Natural killer cell (primary cell): ENCODE results near the gene ABTB2. TPM values are rescaled to one million over a fixed set of nuclear protein-coding genes. Genes with fewer than 3 reads are reported as not detected.
A peak's percentile ranks its signal among the peaks of the same experiment; 100 is the strongest.

Source experiments
- ATAC-seq, 3 donors: fragments of 150-1000 bp in 2 of 3; fragments of 200-7000 bp in 1 of 3; cut with Tn5 transposase; 1 replicate in 1 of 3; 2 replicates in 2 of 3; pipeline ENCODE4 v1.10.0; 2021; ENCODE audit warnings: mild to moderate bottlenecking in 2 of 3, moderate library complexity in 2 of 3
- DNase-seq, 2 donors: peaks; one replicate each; pipeline versions ENCODE4 v3.0.0 to v3.0.0-alpha.2; 2013 to 2021; ENCODE audit warnings: mixed read lengths in 1 of 2
- H3K27ac ChIP-seq: one replicate; pipeline ENCODE4 v1.5.1; 2013; ENCODE audit warnings: mild to moderate bottlenecking, low read length
- H3K27me3 ChIP-seq: one replicate; pipeline ENCODE4 v1.6.1; 2013; ENCODE audit warnings: low read length; ENCODE audit not compliant: control insufficient read depth, insufficient read depth
- H3K36me3 ChIP-seq: one replicate; pipeline ENCODE4 v1.6.1; 2013; ENCODE audit warnings: low read length; ENCODE audit not compliant: control insufficient read depth, insufficient read depth
- H3K4me1 ChIP-seq: one replicate; pipeline ENCODE4 v1.6.1; 2013; ENCODE audit warnings: low read length; ENCODE audit not compliant: control insufficient read depth, insufficient read depth
- H3K4me3 ChIP-seq: one replicate; pipeline ENCODE4 v1.5.1; 2013; ENCODE audit warnings: low read length
- H3K9me3 ChIP-seq: one replicate; pipeline ENCODE4 v1.6.1; 2013; ENCODE audit warnings: low read length; ENCODE audit not compliant: control insufficient read depth, insufficient read depth
- H3K27ac Mint-ChIP-seq, 2 donors: one replicate each; pipeline ENCODE4 v1.8.0; 2022; ENCODE audit warnings: mild to moderate bottlenecking in 2 of 2, mixed read lengths in 2 of 2, moderate library complexity in 1 of 2
- H3K27me3 Mint-ChIP-seq, 2 donors: one replicate each; pipeline ENCODE4 v1.8.0; 2022; ENCODE audit warnings: low read depth in 2 of 2, mixed read lengths in 2 of 2
- H3K36me3 Mint-ChIP-seq: one replicate; pipeline ENCODE4 v1.8.0; 2022; ENCODE audit warnings: mixed read lengths
- H3K4me1 Mint-ChIP-seq, 2 donors: one replicate each; pipeline ENCODE4 v1.8.0; 2022; ENCODE audit warnings: mixed read lengths in 2 of 2
- H3K4me3 Mint-ChIP-seq: one replicate; pipeline ENCODE4 v1.8.0; 2022; ENCODE audit warnings: mild to moderate bottlenecking, moderate library complexity, mixed read lengths
- H3K9me3 Mint-ChIP-seq, 2 donors: one replicate each; pipeline ENCODE4 v1.8.0; 2022; ENCODE audit warnings: mixed read lengths in 2 of 2
- CTCF ChIP-seq: fragments of 200-600 bp; IDR thresholded peaks from one replicate; pipeline ENCODE4 v1.8.0; 2022; ENCODE audit warnings: antibody characterized with exemption
- WGBS: methylation state at CpG from one replicate; pipeline ENCODE4 v1.1.7; 2013; ENCODE audit warnings: missing lambda C conversion rate; ENCODE audit not compliant: insufficient coverage; 5-methylcytosine and 5-hydroxymethylcytosine counted together
- intact Hi-C: fragments of 100-400 bp; cut with micrococcal nuclease; formaldehyde crosslinking; loops from one replicate; pipeline ENCODE4 v1.14.2; 2022
- total RNA-seq, 4 donors: library from RNA; stranded (reverse); fragments of 120-200 nt in 1 of 4; gene quantifications; one replicate each; pipeline versions ENCODE4 v1.2.3 to v1.2.4, GENCODE V29; 2013 to 2022

ABTB2 gene
- total RNA-seq, 3 donors from 2014 or later (not counting 1 experiment from before 2014, with no cell fraction given): 0.65 to 1.7 (median 1.1) TPM

GRCh38 chr11:34162856-34163255 lies 195.0 kb downstream of the ABTB2 start:
- TF ChIP-seq CTCF: no peak
- no peaks in the 10 kb centered on the region for H3K9me3 Mint-ChIP-seq
- no peak overlapping the region for H3K4me3 Mint-ChIP-seq
- DNase-seq (no peak), ATAC-seq (no peak)
- H3K27me3 Mint-ChIP-seq: peaks cover 0 to 3% of the 10 kb centered on the region in 2 donors
- 93% methylated on average over 7 of the region's 7 CpGs for WGBS
- H3K36me3 Mint-ChIP-seq: no peaks in the 10 kb centered on the region
- H3K27ac Mint-ChIP-seq: no peak overlapping the region
- no peak overlapping the region for H3K27ac ChIP-seq
- peaks cover 13% of the 10 kb centered on the region for H3K4me1 ChIP-seq
- H3K4me3 ChIP-seq: no peak overlapping the region
- no peaks in the 10 kb centered on the region for H3K9me3 ChIP-seq
- peaks cover 0 to 9% of the 10 kb centered on the region in 2 donors for H3K4me1 Mint-ChIP-seq
- intact Hi-C loops: no loop called here
- no peaks in the 10 kb centered on the region for H3K36me3 ChIP-seq
- no peaks in the 10 kb centered on the region for H3K27me3 ChIP-seq

DNA sequence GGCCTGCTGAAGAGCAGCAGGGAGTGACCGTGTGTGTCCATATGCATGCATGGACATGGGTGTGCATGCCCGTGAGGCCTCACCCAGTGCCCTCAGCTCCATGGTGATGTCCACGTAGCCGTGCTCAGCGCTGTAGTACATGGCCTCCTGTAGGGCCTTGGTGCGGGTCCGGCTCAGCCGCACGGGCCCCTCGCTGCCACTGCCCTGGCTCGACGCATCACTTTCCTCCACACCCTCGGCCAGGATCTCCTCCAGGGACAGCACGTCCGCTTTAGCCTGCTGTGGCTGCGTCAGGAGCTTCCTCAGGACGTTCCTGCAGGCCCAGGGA lies 195.4 kb downstream of the ABTB2 start:
- peaks cover 13% of the 10 kb centered on the region for H3K4me1 ChIP-seq
- no peaks in the 10 kb centered on the region for H3K9me3 ChIP-seq
- no peak for TF ChIP-seq CTCF
- no peaks in the 10 kb centered on the region for H3K27me3 ChIP-seq
- no peak overlapping the region for H3K27ac Mint-ChIP-seq
- peaks cover 0 to 9% of the 10 kb centered on the region in 2 donors for H3K4me1 Mint-ChIP-seq
- H3K4me3 ChIP-seq: no peak overlapping the region
- H3K36me3 ChIP-seq: no peaks in the 10 kb centered on the region
- no peak overlapping the region for H3K4me3 Mint-ChIP-seq
- peaks cover 0 to 3% of the 10 kb centered on the region in 2 donors for H3K27me3 Mint-ChIP-seq
- no peak overlapping the region for H3K27ac ChIP-seq
- H3K9me3 Mint-ChIP-seq: no peaks in the 10 kb centered on the region
- intact Hi-C loops: no loop called here
- no peaks in the 10 kb centered on the region for H3K36me3 Mint-ChIP-seq
- ATAC-seq (no peak), DNase-seq (no peak)
- 94% methylated on average over 17 of the region's 17 CpGs for WGBS

DNA sequence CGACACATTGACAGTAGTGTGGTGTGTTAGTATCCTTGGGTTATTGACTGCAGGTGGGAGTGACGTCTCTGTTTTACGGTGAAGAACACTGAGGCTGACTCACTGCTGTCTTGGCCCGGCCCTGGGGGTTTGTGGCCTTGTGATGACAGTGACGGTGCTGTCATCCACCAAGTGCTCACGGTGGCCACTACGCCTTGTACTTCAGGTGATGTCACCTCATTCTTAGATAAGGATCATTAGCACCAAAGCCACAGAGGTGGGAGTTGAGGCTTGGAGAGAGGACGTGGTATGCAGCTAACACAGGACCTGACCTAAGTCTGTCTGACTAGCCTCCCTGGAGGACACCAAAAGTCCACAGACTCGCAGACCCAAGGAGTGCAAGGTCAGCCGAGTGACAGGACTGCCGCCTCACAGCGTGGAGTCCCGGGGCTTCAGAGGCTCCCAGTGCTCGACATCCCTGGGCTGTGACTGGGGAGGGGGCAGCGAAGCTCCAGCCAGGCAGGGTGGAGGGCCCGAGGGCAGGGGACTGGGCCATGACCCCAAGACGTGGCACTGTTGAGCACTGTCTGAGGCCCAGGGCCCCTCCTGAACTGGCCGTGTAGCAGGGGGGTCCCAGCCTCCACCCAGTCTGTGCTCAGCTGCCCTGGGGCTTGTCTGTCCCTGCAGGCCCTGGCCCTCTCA lies 195.9 kb downstream of the ABTB2 start:
- Histone ChIP-seq H3K4me1 (peaks cover 13% of the 10 kb centered on the region), H3K27me3 (no peaks in the 10 kb centered on the region), H3K9me3 (no peaks in the 10 kb centered on the region), H3K36me3 (no peaks in the 10 kb centered on the region), H3K27ac (no peak overlapping the region), H3K4me3 (no peak overlapping the region)
- H3K27me3 Mint-ChIP-seq: peaks cover 0 to 3% of the 10 kb centered on the region in 2 donors
- TF ChIP-seq CTCF: no peak
- no peak overlapping the region for H3K27ac Mint-ChIP-seq
- H3K4me3 Mint-ChIP-seq: no peak overlapping the region
- ATAC-seq (peak in 2 of 3 donors; percentile 54 to 60), DNase-seq (peak in 1 of 2 donors; percentile 26)
- intact Hi-C loops: no loop called here
- peaks cover 0 to 9% of the 10 kb centered on the region in 2 donors for H3K4me1 Mint-ChIP-seq
- H3K36me3 Mint-ChIP-seq: no peaks in the 10 kb centered on the region
- 75% methylated on average over 18 of the region's 18 CpGs for WGBS
- H3K9me3 Mint-ChIP-seq: no peaks in the 10 kb centered on the region

- Histone ChIP-seq H3K9me3 (no peaks in the 10 kb centered on the region), H3K36me3 (no peaks in the 10 kb centered on the region), H3K27ac (no peak overlapping the region), H3K4me3 (no peak overlapping the region), H3K4me1 (peaks cover 13% of the 10 kb centered on the region), H3K27me3 (no peaks in the 10 kb centered on the region)
- Mint-ChIP-seq H3K9me3 (no peaks in the 10 kb centered on the region), H3K27ac (no peak overlapping the region), H3K4me3 (no peak overlapping the region), H3K27me3 (no peaks in the 10 kb centered on the region), H3K4me1 (peaks cover 0 to 5% of the 10 kb centered on the region in 2 donors), H3K36me3 (no peaks in the 10 kb centered on the region)
- ATAC-seq: no peak
- TF ChIP-seq CTCF: no peak
- intact Hi-C loops: no loop called here
- WGBS: 95% methylated on average over 6 of the region's 6 CpGs
- DNase-seq: no peak
Measured at GRCh38 chr11:34161361-34161760, 196.4 kb downstream of the ABTB2 start.
